ENCODE measurements around the gene MTHFD2.

The MTHFD2 gene

GRCh38 chr2:74178211-74179062 lies 20.0 kb upstream of the MTHFD2 start, which contains the start of gene MOB1A (continued):
- TF ChIP-seq SP2 (tag by site-specific recombination; IDR thresholded peaks at IDR 0.05) (peak; percentile 92), ZNF529 (tag by site-specific recombination; IDR thresholded peaks at IDR 0.05; ENCODE audit: insufficient replicate concordance) (no peak), PRDM2 (tag by site-specific recombination; IDR thresholded peaks at IDR 0.05; ENCODE audit: borderline replicate concordance) (no peak), HOXC10 (CRISPR knock-in tag; IDR thresholded peaks at IDR 0.05) (no peak), ZNF354C (tag by site-specific recombination; IDR thresholded peaks at IDR 0.05; ENCODE audit: borderline replicate concordance, low read depth) (no peak), ZNF664 (tag by site-specific recombination; IDR thresholded peaks at IDR 0.05) (no peak), GLIS2 (tag by site-specific recombination; IDR thresholded peaks at IDR 0.05) (peak; percentile 83), ZNF623 (tag by site-specific recombination; IDR thresholded peaks at IDR 0.05) (no peak), ZSCAN4 (tag by site-specific recombination; IDR thresholded peaks at IDR 0.05) (no peak), OSR2 (tag by site-specific recombination; IDR thresholded peaks at IDR 0.05) (no peak), ZNF114 (tag by site-specific recombination; IDR thresholded peaks at IDR 0.05) (no peak), SP3 (tag by site-specific recombination; IDR thresholded peaks at IDR 0.05) (peak; percentile 91), ZNF302 (tag by site-specific recombination; IDR thresholded peaks at IDR 0.05; ENCODE audit: low read depth) (no peak), ZNF561 (tag by site-specific recombination; IDR thresholded peaks at IDR 0.05; ENCODE audit: borderline replicate concordance) (no peak), ZFP41 (tag by site-specific recombination; IDR thresholded peaks at IDR 0.05; ENCODE audit: borderline replicate concordance) (no peak), YY2 (tag by site-specific recombination; IDR thresholded peaks at IDR 0.05) (no peak), ZNF580 (tag by site-specific recombination; IDR thresholded peaks at IDR 0.05) (no peak), ZNF121 (tag by site-specific recombination; IDR thresholded peaks at IDR 0.05) (no peak), ZNF239 (tag by site-specific recombination; IDR thresholded peaks at IDR 0.05) (no peak), ZFHX2 (tag by site-specific recombination; conservative IDR thresholded peaks at IDR 0.05) (peak; percentile 90), ZNF248 (tag by site-specific recombination; IDR thresholded peaks at IDR 0.05) (no peak)
- TF ChIP-seq, protein P1, sequence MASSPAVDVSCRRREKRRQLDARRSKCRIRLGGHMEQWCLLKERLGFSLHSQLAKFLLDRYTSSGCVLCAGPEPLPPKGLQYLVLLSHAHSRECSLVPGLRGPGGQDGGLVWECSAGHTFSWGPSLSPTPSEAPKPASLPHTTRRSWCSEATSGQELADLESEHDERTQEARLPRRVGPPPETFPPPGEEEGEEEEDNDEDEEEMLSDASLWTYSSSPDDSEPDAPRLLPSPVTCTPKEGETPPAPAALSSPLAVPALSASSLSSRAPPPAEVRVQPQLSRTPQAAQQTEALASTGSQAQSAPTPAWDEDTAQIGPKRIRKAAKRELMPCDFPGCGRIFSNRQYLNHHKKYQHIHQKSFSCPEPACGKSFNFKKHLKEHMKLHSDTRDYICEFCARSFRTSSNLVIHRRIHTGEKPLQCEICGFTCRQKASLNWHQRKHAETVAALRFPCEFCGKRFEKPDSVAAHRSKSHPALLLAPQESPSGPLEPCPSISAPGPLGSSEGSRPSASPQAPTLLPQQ (tag by site-specific recombination; IDR thresholded peaks at IDR 0.05): peak; percentile 59; the same call in 1 of the 2 replicates
- TF ChIP-seq, protein P2, sequence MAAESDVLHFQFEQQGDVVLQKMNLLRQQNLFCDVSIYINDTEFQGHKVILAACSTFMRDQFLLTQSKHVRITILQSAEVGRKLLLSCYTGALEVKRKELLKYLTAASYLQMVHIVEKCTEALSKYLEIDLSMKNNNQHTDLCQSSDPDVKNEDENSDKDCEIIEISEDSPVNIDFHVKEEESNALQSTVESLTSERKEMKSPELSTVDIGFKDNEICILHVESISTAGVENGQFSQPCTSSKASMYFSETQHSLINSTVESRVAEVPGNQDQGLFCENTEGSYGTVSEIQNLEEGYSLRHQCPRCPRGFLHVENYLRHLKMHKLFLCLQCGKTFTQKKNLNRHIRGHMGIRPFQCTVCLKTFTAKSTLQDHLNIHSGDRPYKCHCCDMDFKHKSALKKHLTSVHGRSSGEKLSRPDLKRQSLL (tag by site-specific recombination; IDR thresholded peaks at IDR 0.05): no peak
- TF ChIP-seq, protein P3, sequence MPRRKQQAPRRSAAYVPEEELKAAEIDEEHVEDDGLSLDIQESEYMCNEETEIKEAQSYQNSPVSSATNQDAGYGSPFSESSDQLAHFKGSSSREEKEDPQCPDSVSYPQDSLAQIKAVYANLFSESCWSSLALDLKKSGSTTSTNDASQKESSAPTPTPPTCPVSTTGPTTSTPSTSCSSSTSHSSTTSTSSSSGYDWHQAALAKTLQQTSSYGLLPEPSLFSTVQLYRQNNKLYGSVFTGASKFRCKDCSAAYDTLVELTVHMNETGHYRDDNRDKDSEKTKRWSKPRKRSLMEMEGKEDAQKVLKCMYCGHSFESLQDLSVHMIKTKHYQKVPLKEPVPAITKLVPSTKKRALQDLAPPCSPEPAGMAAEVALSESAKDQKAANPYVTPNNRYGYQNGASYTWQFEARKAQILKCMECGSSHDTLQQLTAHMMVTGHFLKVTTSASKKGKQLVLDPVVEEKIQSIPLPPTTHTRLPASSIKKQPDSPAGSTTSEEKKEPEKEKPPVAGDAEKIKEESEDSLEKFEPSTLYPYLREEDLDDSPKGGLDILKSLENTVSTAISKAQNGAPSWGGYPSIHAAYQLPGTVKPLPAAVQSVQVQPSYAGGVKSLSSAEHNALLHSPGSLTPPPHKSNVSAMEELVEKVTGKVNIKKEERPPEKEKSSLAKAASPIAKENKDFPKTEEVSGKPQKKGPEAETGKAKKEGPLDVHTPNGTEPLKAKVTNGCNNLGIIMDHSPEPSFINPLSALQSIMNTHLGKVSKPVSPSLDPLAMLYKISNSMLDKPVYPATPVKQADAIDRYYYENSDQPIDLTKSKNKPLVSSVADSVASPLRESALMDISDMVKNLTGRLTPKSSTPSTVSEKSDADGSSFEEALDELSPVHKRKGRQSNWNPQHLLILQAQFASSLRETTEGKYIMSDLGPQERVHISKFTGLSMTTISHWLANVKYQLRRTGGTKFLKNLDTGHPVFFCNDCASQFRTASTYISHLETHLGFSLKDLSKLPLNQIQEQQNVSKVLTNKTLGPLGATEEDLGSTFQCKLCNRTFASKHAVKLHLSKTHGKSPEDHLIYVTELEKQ (tag by site-specific recombination; IDR thresholded peaks at IDR 0.05; ENCODE audit: borderline replicate concordance): no peak
- TF ChIP-seq, protein P4, sequence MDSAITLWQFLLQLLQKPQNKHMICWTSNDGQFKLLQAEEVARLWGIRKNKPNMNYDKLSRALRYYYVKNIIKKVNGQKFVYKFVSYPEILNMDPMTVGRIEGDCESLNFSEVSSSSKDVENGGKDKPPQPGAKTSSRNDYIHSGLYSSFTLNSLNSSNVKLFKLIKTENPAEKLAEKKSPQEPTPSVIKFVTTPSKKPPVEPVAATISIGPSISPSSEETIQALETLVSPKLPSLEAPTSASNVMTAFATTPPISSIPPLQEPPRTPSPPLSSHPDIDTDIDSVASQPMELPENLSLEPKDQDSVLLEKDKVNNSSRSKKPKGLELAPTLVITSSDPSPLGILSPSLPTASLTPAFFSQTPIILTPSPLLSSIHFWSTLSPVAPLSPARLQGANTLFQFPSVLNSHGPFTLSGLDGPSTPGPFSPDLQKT (IDR thresholded peaks at IDR 0.05; ENCODE audit: borderline replicate concordance, low read depth, low read length): no peak

Data from HEK293 (cell line).